GM21619 (cell line): ENCODE results near the gene WDR53.
"Not testable (repeated sequence)": the region's sequence is repeated elsewhere in the genome, so short reads cannot be mapped to it uniquely, and the experiment has no call there.

Experiments used
- ATAC-seq: cut with Tn5 transposase; IDR thresholded peaks from one replicate; pipeline ENCODE4 v1.9.1; 2021; ENCODE audit not compliant: unreplicated experiment

Gene WDR53

GRCh38 chr3:196559826-196560225 lies 8.5 kb downstream of the WDR53 start:
- no peak for ATAC-seq

GRCh38 chr3:196558476-196558875 lies 9.9 kb downstream of the WDR53 start:
- no peak for ATAC-seq

GRCh38 chr3:196557236-196557635 lies 11.1 kb downstream of the WDR53 start:
- no peak for ATAC-seq

- no peak for ATAC-seq
These were observed 13.1 kb downstream of the WDR53 start for GRCh38 chr3:196555295-196555694.

- ATAC-seq = no peak
These were observed 14.1 kb downstream of the WDR53 start for GRCh38 chr3:196554205-196554604.

GRCh38 chr3:196553551-196553950 lies 14.8 kb downstream of the WDR53 start:
- ATAC-seq = no peak

GRCh38 chr3:196552253-196552652 lies 16.1 kb downstream of the WDR53 start:
- no peak for ATAC-seq

- not testable (repeated sequence) for ATAC-seq
These were observed 18.2 kb downstream of the WDR53 start for GRCh38 chr3:196550172-196550571.

GRCh38 chr3:196549312-196549711 lies 19.0 kb downstream of the WDR53 start:
- ATAC-seq = not testable (repeated sequence)

GRCh38 chr3:196547067-196547466 lies 21.3 kb downstream of the WDR53 start:
- no peak for ATAC-seq

GRCh38 chr3:196546537-196546936 lies 21.8 kb downstream of the WDR53 start:
- ATAC-seq = no peak

- ATAC-seq = no peak
These were observed 23.8 kb downstream of the WDR53 start for GRCh38 chr3:196544491-196544992.

- no peak for ATAC-seq
These were observed 26.5 kb downstream of the WDR53 start for GRCh38 chr3:196541684-196542445.

GRCh38 chr3:196537319-196537984 lies 30.9 kb downstream of the WDR53 start:
- ATAC-seq = no peak

- no peak for ATAC-seq
These were observed 35.1 kb downstream of the WDR53 start for GRCh38 chr3:196533260-196533681.

- ATAC-seq = no peak
These were observed 36.9 kb downstream of the WDR53 start for GRCh38 chr3:196531418-196531817.

GRCh38 chr3:196528639-196529233 lies 39.6 kb downstream of the WDR53 start:
- peak; percentile 54 for ATAC-seq

- ATAC-seq = no peak
These were observed 43.2 kb downstream of the WDR53 start for GRCh38 chr3:196525141-196525540.

GRCh38 chr3:196524527-196524926 lies 43.8 kb downstream of the WDR53 start:
- ATAC-seq = no peak

GRCh38 chr3:196523841-196524240 lies 44.5 kb downstream of the WDR53 start:
- no peak for ATAC-seq

GRCh38 chr3:196521291-196521690 lies 47.1 kb downstream of the WDR53 start:
- not testable (repeated sequence) for ATAC-seq

GRCh38 chr3:196519718-196520082 lies 48.7 kb downstream of the WDR53 start:
- no peak for ATAC-seq
